Measurements from ENCODE around the gene ADM2.

Gene ADM2

GRCh38 chr22:50455201-50455600 is 26.1 kb upstream of the ADM2 start:
- H3K4me2 ChIP-seq (ENCODE audit: low read length) = no peak overlapping the region
- peaks cover 33% of the 10 kb centered on the region for H3K4me1 ChIP-seq (ENCODE audit: control insufficient read depth, low read length)
- no peaks in the 10 kb centered on the region for H3K27me3 ChIP-seq (ENCODE audit: control insufficient read depth, low read length)
- no peaks in the 10 kb centered on the region for H3K9me3 ChIP-seq (ENCODE audit: control insufficient read depth, insufficient read depth, low read length)
- no peak overlapping the region for H3K4me3 ChIP-seq (ENCODE audit: low read length)
- H3K9me2 ChIP-seq (replicated peaks; ENCODE audit: control insufficient read depth, low read length) = no peaks in the 10 kb centered on the region
- H3K36me3 ChIP-seq (ENCODE audit: control insufficient read depth, low read length) = peaks cover 93% of the 10 kb centered on the region
- peaks cover 25% of the 10 kb centered on the region for H3F3A ChIP-seq (ENCODE audit: control insufficient read depth, insufficient read depth)
- peaks cover 13% of the 10 kb centered on the region for H3K79me2 ChIP-seq (ENCODE audit: control insufficient read depth, low read length)
- no peak overlapping the region for H3K27ac ChIP-seq (ENCODE audit: low read depth, low read length)
- no peaks in the 10 kb centered on the region for H4K20me1 ChIP-seq (ENCODE audit: control insufficient read depth, insufficient read depth, low read depth, low read length)
- TF ChIP-seq EZH2phosphoT487 (IDR thresholded peaks at IDR 0.05; ENCODE audit: borderline replicate concordance, low read length) (no peak), CTCF (IDR thresholded peaks at IDR 0.05; ENCODE audit: low read depth, low read length, poor library complexity, severe bottlenecking) (no peak)

- no peaks in the 10 kb centered on the region for H3K9me2 ChIP-seq (replicated peaks; ENCODE audit: control insufficient read depth, low read length)
- H3K79me2 ChIP-seq (ENCODE audit: control insufficient read depth, low read length) = peaks cover 13% of the 10 kb centered on the region
- no peaks in the 10 kb centered on the region for H3K27me3 ChIP-seq (ENCODE audit: control insufficient read depth, low read length)
- H3K4me1 ChIP-seq (ENCODE audit: control insufficient read depth, low read length) = peaks cover 25% of the 10 kb centered on the region
- no peaks in the 10 kb centered on the region for H4K20me1 ChIP-seq (ENCODE audit: control insufficient read depth, insufficient read depth, low read depth, low read length)
- H3F3A ChIP-seq (ENCODE audit: control insufficient read depth, insufficient read depth) = peaks cover 17% of the 10 kb centered on the region
- H3K27ac ChIP-seq (ENCODE audit: low read depth, low read length) = no peak overlapping the region
- TF ChIP-seq EZH2phosphoT487 (IDR thresholded peaks at IDR 0.05; ENCODE audit: borderline replicate concordance, low read length) (no peak), CTCF (IDR thresholded peaks at IDR 0.05; ENCODE audit: low read depth, low read length, poor library complexity, severe bottlenecking) (no peak)
- peaks cover 93% of the 10 kb centered on the region for H3K36me3 ChIP-seq (ENCODE audit: control insufficient read depth, low read length)
- no peak overlapping the region for H3K4me3 ChIP-seq (ENCODE audit: low read length)
- H3K9me3 ChIP-seq (ENCODE audit: control insufficient read depth, insufficient read depth, low read length) = no peaks in the 10 kb centered on the region
- H3K4me2 ChIP-seq (ENCODE audit: low read length) = no peak overlapping the region
Observed at GRCh38 chr22:50456026-50456425, 25.3 kb upstream of the ADM2 start.

- Histone ChIP-seq H3K27ac (ENCODE audit: low read depth, low read length) (no peak overlapping the region), H4K20me1 (ENCODE audit: control insufficient read depth, insufficient read depth, low read depth, low read length) (no peaks in the 10 kb centered on the region), H3K9me3 (ENCODE audit: control insufficient read depth, insufficient read depth, low read length) (no peaks in the 10 kb centered on the region), H3K4me1 (ENCODE audit: control insufficient read depth, low read length) (peaks cover 19% of the 10 kb centered on the region), H3K36me3 (ENCODE audit: control insufficient read depth, low read length) (peaks cover 93% of the 10 kb centered on the region), H3F3A (ENCODE audit: control insufficient read depth, insufficient read depth) (peaks cover 12% of the 10 kb centered on the region), H3K79me2 (ENCODE audit: control insufficient read depth, low read length) (peaks cover 9% of the 10 kb centered on the region), H3K4me2 (ENCODE audit: low read length) (no peak overlapping the region), H3K27me3 (ENCODE audit: control insufficient read depth, low read length) (no peaks in the 10 kb centered on the region), H3K4me3 (ENCODE audit: low read length) (no peak overlapping the region), H3K9me2 (replicated peaks; ENCODE audit: control insufficient read depth, low read length) (no peaks in the 10 kb centered on the region)
- TF ChIP-seq CTCF (IDR thresholded peaks at IDR 0.05; ENCODE audit: low read depth, low read length, poor library complexity, severe bottlenecking) (peak; percentile 68), EZH2phosphoT487 (IDR thresholded peaks at IDR 0.05; ENCODE audit: borderline replicate concordance, low read length) (no peak)
Observed at GRCh38 chr22:50456466-50457234, 24.7 kb upstream of the ADM2 start.
